D721Med (cell line): Measurements from ENCODE around the gene AP4B1.

Experiments used
- DNase-seq: peaks from one replicate; pipeline ENCODE4 v3.0.0; 2011; ENCODE audit warnings: low spot score; ENCODE audit not compliant: insufficient read length
- FAIRE-seq: peaks from 2 replicates; lab custom pipeline; 2011; peaks lifted over from hg19 to GRCh38; lab: Jason Lieb, UNC
- CTCF ChIP-seq: IDR thresholded peaks from 2 replicates; pipeline ENCODE4 v1.5.1; 2012; ENCODE audit warnings: mild to moderate bottlenecking, control low read depth; ENCODE audit not compliant: insufficient read depth; ENCODE audit errors: missing control alignments

The AP4B1 gene

DNA sequence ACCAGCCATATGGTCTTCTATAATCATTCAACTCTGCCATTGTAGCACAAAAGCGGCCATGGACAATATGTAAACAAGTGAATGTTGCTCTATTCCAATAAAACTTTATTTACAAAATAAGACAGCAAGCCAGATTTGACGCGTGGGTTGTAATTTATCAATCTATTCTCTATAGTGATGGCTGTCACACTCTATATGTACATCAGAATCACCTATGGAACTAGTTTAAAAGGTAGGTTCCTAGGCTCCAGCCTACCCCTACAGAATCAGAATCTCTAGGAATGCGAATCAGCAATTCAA, 24.9 kb downstream of the AP4B1 start:
- FAIRE-seq (no peak), DNase-seq (no peak)
- no peak for TF ChIP-seq CTCF

DNA sequence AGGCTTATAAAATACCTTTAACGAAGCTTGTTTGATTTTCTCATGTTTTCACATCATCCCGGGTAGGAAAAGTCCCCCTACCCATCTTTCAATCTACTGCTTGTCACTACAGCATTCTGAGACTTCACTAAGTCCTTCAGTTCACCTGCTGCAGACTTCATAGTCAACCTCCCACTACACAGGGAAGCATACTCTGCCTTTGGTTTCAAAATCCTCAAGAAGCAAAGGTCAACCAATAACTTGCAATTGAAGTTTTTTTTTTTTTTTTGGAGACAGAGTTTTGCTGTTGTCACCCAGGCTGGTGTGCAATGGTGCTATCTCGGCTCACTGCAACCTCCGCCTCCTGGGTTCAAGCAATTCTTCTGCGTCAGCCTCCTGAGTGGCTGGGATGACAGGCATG, 28.4 kb downstream of the AP4B1 start:
- TF ChIP-seq CTCF, result no peak
- DNase-seq (no peak), FAIRE-seq (no peak)

- no peak for TF ChIP-seq CTCF
- FAIRE-seq, result no peak
Observed at GRCh38 chr1:113875714-113876113, 28.9 kb downstream of the AP4B1 start.

DNA sequence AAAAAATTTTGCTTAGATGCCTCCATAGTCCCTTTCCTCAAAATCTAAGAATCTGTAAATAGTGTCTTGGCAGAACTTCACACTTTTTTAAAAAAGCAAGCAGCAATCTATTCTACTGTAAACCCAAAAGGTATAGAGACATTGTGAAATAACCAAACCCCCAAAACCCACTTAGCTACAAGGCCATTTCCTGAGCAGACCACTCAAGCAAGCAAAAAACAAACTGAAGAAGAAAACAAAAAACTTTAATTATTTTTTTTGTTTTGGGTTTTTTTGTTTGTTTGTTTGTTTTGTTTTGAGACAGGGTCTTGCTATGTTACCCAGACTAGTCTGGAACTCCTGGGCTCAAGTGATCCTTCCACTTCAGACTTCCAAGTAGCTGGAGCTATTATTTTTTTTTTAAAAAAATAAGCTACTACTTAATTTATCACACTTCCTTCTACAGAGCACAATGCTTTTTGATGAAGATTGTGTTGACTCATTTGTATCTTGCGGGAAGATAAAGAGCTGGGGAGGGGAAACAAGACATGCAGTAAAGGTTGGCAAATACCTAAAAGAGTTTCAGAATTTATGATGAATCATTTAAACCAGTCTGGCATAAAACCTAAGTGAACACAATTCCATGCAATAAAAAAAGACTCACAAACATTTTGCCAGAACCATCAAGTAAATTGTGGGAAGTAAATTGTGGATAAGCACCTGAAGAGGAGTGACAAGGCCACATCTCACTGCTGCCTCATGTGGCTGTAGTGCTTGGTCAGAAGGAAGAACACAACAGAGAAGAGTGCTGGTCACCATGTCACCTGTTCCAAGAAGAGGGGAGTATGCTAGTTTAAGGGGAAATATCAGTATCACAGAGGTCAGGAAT, 30.4 kb downstream of the AP4B1 start:
- FAIRE-seq (no peak), DNase-seq (no peak)
- no peak for TF ChIP-seq CTCF

More at GRCh38 chr1:113875714-113876113, 28.9 kb downstream of the AP4B1 start:
- no peak for DNase-seq

DNA sequence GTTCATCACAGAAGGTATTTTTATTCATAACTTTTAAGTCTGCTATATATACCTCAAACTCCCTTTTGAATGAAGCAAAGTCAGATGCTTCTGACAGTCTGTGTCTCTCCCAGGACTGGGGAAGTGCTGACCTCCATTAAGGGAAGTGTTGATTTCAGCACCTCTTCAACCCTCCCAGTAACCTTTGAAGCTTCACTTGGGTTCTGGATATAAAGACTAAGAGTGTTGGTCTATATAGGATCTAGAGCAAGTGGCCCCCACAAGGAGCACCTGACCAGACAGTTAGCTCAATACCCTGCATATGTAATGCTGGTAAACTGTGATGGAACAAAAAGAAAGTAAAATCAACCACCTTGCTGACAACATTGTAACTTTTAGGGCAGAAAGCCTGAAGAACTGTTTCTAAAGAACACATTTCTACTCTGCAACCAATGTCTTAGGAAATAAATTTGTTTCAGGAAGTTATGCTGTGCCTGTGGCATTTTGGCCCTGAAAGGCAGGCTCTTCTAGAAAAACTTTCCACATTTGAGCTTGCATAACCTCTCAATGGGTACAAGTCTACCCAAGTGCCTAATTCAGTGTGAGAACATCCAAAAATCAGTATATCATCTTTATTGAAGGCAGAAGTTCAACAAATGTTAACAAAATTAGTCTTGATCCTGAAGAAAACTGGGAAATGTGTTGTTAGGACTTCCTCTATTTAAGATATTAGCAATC, 32.2 kb downstream of the AP4B1 start:
- no peak for DNase-seq
- FAIRE-seq, result no peak
- no peak for TF ChIP-seq CTCF

- DNase-seq, result no peak
- no peak for TF ChIP-seq CTCF
- no peak for FAIRE-seq
Observed at GRCh38 chr1:113871597-113872113, 32.9 kb downstream of the AP4B1 start, which contains the start of gene PTPN22. Gene PTPN22 (minus strand): TSS chr1:113871712.
